GM12872 (cell line): ENCODE data around the gene ZNF536.

Source experiments
- TF ChIP-seq, protein P1 (sequence below): IDR thresholded peaks from 3 replicates; pipeline ENCODE4 v1.5.1; 2011; ENCODE audit warnings: low read depth, mild to moderate bottlenecking, low read length, moderate library complexity; ENCODE audit not compliant: insufficient read depth

Gene ZNF536

DNA sequence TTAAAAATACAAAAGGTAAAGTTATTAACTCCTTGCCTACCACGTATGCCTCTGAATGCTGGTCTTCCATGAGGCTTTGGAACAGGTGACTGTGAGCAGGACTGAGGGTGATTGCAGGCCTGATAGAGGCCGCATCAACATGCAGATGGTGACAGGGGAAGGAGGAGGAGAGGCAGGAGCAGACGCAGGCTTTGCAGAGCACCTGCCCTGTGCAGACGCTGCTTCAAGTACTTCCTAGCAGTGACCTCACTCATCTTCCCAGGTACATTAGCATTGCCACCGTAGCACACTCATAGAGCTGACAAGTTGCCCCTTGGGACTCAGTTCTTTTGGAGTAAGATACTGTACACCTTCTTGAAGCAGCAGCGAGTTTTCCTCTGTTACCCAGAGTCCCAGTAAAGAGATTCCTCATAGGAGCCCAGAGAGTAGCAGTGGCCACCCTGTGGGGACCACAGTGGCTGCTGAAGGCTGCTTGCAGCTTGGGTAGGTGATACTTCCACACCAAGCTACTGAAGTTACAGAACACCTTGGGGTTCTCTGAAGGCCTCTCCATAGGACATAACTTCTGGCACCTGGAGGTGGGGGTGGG lies 56.0 kb downstream of the ZNF536 start:
- TF ChIP-seq, protein P1, sequence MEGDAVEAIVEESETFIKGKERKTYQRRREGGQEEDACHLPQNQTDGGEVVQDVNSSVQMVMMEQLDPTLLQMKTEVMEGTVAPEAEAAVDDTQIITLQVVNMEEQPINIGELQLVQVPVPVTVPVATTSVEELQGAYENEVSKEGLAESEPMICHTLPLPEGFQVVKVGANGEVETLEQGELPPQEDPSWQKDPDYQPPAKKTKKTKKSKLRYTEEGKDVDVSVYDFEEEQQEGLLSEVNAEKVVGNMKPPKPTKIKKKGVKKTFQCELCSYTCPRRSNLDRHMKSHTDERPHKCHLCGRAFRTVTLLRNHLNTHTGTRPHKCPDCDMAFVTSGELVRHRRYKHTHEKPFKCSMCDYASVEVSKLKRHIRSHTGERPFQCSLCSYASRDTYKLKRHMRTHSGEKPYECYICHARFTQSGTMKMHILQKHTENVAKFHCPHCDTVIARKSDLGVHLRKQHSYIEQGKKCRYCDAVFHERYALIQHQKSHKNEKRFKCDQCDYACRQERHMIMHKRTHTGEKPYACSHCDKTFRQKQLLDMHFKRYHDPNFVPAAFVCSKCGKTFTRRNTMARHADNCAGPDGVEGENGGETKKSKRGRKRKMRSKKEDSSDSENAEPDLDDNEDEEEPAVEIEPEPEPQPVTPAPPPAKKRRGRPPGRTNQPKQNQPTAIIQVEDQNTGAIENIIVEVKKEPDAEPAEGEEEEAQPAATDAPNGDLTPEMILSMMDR = no peak

DNA sequence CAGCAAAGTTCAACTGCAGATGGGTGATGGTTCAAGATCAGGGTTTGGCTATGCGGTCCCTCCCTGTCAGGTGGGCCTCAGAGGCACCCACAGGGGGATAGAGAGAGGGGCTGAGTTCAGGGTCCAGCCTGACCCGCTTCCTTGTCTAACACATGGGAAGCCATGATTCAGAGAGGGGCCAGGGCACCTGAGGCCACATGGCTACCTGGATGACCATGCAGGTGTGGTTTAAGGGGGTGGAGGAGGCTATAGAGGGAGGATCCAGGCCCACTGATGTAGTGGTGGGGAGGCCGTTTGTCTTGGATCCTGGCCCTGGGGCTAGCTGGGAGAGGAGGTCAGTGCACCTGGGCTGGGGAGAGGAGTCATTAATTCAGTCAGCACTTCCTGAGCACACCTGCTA lies 56.7 kb downstream of the ZNF536 start:
- TF ChIP-seq, protein P1 = no peak

DNA sequence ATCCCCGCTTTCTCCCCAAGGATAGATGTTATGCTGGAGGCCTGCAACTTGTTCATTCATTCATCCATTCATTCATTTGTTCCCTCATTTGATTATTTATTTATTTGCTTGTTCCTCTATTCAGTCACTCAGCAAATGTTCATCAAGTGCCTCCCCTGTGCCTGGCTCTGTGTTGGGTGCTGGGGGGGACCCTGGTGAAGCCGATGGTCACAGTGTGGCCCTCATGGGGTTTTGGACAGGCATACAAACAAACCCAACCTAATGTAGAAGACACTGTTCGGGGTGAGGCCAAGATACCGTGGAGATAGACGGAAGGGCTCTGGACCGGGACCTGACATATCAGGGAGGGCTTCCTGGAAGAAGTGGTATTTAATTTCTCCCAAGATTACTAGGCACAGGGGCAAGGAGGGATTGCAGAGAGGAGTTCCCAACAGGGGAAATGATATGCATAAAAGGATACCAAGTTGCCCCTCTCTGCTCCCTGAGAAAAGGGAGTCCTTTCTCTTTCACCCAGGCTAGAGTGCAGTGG lies 58.1 kb downstream of the ZNF536 start:
- TF ChIP-seq, protein P1 = no peak

DNA sequence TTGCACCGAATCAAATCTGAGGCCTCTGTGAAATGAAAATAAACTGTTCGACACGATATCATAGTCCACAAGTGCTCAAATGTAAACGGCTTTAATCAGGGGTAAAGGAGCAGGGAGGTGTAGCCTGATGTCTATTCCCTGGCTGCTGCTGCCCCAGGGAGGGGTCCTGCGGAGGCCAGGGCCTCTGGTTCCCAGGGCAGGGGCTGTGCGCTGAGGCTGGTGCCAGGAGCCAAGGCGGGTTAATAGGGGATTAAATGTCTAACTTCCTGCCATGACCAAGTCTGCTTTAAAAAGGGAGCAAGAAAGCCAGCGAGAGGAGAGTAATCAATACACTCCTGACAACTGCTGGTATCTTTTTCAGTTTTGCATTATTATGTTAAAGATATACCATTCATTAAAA lies 59.4 kb downstream of the ZNF536 start:
- TF ChIP-seq, protein P1 = no peak

DNA sequence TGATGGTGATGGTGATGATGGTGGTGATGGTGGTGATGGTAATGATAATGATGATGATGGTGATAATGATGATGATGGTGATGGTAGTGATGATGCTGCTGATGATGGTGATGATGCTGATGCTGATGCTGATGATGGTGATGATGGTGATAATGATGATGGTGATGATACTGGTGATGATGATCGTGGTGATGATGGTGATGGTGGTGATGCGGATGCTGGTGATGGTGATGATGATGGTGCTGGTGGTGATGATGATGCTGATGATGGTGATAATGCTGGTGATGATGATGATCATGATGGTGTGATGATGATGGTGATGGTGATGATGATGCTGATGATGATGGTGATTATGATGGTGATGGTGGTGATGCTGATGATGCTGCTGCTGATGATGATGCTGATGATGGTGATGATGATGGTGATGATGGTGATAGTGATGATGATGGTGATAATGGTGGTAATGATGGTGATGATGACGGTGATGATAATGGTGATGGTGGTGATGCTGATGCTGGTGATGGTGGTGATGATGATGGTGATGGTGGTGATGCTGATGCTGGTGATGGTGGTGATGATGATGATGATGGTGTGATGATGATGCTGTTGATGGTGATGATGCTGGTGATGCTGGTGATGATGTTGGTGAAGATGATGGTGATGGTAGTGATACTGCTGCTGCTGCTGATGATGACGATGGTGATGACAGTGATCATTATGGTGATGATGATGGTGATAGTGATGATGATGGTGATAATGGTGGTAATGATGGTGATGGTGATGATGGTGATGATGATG lies 62.8 kb downstream of the ZNF536 start:
- TF ChIP-seq, protein P1 = no peak

DNA sequence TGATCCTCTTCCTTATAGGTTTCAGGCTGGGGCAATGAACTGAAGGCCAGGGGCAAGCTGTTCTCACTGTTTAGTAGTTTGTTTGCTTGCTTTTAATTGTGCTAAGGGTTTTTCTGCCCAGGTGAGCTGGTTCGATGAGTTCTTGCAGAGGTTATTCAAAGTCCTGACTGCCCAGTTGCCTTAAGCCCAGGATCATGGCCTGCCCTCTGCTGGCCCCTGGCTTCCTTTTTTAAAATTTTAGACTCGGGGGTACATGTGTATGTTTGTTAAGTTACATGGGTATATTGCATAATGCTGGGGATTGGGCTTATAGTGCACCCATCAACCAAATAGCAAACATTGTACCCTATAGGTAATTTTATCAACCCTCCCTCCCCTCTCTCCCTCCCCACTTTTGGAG lies 65.7 kb downstream of the ZNF536 start:
- TF ChIP-seq, protein P1 = no peak

DNA sequence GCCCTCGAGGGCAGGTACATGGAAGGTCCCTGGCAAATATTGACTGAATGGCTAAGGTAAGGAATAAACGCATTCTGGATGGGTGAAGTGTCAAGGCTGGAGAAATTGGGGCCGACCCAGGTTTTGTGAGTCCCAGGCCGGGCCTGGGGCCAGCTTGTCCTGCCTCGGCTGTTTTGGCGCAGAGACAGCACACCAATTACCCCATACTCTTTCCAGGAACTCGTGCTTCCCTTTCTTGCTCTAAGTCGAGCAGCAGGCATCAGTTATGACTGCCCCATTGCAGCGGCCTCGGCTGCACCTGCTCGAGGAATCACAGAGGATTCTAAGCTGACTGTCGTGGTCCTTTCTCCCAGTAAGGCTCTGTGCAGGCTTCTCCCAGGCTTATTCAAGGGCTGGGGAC lies 67.1 kb downstream of the ZNF536 start:
- TF ChIP-seq, protein P1 = no peak
